Body of pancreas (tissue), 4 donors: Measurements from ENCODE around the gene HS3ST4. TPM values are rescaled to one million over a fixed set of nuclear protein-coding genes. Genes with fewer than 3 reads are reported as not detected.

Experiments used
- ATAC-seq: fragments of 150-250 bp; one replicate; pipeline ENCODE4 v1.9.1; 2016
- DNase-seq, 4 donors: peaks; one replicate each; pipeline ENCODE4 v3.0.0-alpha.2; 2019
- H3K27ac ChIP-seq, 4 donors: fragments of 200-600 bp; sonication (generic); 1 replicate in 3 of 4; 2 replicates in 1 of 4; pipeline versions ENCODE4 v1.5.1 to v1.6.1; 2016 to 2019; ENCODE audit warnings: mild to moderate bottlenecking in 1 of 4, mixed read lengths in 1 of 4, moderate library complexity in 1 of 4
- H3K27me3 ChIP-seq, 2 donors: fragments of 200-600 bp; sonication (generic); one replicate each; pipeline ENCODE4 v1.6.0; 2016; ENCODE audit warnings: mild to moderate bottlenecking in 1 of 2
- H3K36me3 ChIP-seq, 2 donors: fragments of 200-600 bp; sonication (generic); replicated peaks in 1 of 2; 2 replicates each; pipeline ENCODE4 v1.5.1; 2016; ENCODE audit warnings: low read depth in 2 of 2; ENCODE audit not compliant: insufficient read depth in 1 of 2
- H3K4me1 ChIP-seq: fragments of 200-600 bp; sonication (generic); one replicate; pipeline ENCODE4 v1.6.0; 2016
- H3K4me3 ChIP-seq, 2 donors: fragments of 200-600 bp; sonication (generic); 1 replicate in 1 of 2; 2 replicates in 1 of 2; pipeline ENCODE4 v1.5.1; 2016 to 2019
- H3K9me3 ChIP-seq, 3 donors: fragments of 200-600 bp; sonication (generic); 1 replicate in 2 of 3; 2 replicates in 1 of 3; pipeline ENCODE4 v1.5.1; 2016
- POLR2A ChIP-seq, 3 donors: fragments of 450-650 bp; IDR thresholded peaks; one replicate each; pipeline ENCODE4 v1.6.1; 2016; ENCODE audit warnings: antibody characterized with exemption in 3 of 3, mild to moderate bottlenecking in 2 of 3
- WGBS, 2 donors: methylation state at CpG; one replicate each; pipeline ENCODE4 v1.1.5; 2017; 5-methylcytosine and 5-hydroxymethylcytosine counted together
- intact Hi-C: fragments of 100-400 bp; cut with DNase I; formaldehyde crosslinking; loops from one replicate; pipeline ENCODE4 v1.15.1; 2023
- total RNA-seq, 2 donors: library from RNA; depleted of rRNA; stranded (reverse); fragments of >200 nt; gene quantifications; one replicate each; pipeline ENCODE4 v1.1.0, GENCODE V29; 2016
- TF ChIP-seq, protein P1 (sequence below), 7 experiments: fragments of 450-650 bp in 4 of 7; fragments of 200-600 bp in 3 of 7; sonication (generic) in 3 of 7; IDR thresholded peaks; one replicate each; pipeline ENCODE4 v1.5.1; 2016 to 2019; ENCODE audit warnings: antibody characterized with exemption in 7 of 7

Gene HS3ST4
- total RNA-seq, 2 donors from 2014 or later, result not detected

GRCh38 chr16:25910971-25911370, 219.2 kb downstream of the HS3ST4 start:
- Histone ChIP-seq H3K4me1 (no peaks in the 10 kb centered on the region), H3K27me3 (no peaks in the 10 kb centered on the region), H3K36me3 (no peaks in the 10 kb centered on the region), H3K4me3 (no peak overlapping the region), H3K9me3 (no peaks in the 10 kb centered on the region), H3K27ac (no peak overlapping the region)
- ATAC-seq (no peak), DNase-seq (no peak)
- 29 to 30% methylated on average over 2 of the region's 2 CpGs for WGBS, 2 donors
- intact Hi-C loops, result no loop called here
- TF ChIP-seq, protein P1, sequence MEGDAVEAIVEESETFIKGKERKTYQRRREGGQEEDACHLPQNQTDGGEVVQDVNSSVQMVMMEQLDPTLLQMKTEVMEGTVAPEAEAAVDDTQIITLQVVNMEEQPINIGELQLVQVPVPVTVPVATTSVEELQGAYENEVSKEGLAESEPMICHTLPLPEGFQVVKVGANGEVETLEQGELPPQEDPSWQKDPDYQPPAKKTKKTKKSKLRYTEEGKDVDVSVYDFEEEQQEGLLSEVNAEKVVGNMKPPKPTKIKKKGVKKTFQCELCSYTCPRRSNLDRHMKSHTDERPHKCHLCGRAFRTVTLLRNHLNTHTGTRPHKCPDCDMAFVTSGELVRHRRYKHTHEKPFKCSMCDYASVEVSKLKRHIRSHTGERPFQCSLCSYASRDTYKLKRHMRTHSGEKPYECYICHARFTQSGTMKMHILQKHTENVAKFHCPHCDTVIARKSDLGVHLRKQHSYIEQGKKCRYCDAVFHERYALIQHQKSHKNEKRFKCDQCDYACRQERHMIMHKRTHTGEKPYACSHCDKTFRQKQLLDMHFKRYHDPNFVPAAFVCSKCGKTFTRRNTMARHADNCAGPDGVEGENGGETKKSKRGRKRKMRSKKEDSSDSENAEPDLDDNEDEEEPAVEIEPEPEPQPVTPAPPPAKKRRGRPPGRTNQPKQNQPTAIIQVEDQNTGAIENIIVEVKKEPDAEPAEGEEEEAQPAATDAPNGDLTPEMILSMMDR (IDR thresholded peaks at IDR 0.05), result no peak
- no peak for TF ChIP-seq POLR2A (IDR thresholded peaks at IDR 0.05)

GRCh38 chr16:25912321-25912720, 220.6 kb downstream of the HS3ST4 start:
- ATAC-seq, result no peak
- Histone ChIP-seq H3K9me3 (no peaks in the 10 kb centered on the region), H3K4me3 (no peak overlapping the region), H3K27ac (no peak overlapping the region), H3K4me1 (no peaks in the 10 kb centered on the region), H3K36me3 (no peaks in the 10 kb centered on the region), H3K27me3 (no peaks in the 10 kb centered on the region)
- DNase-seq, result no peak
- no peak for TF ChIP-seq POLR2A (IDR thresholded peaks at IDR 0.05)
- TF ChIP-seq, protein P1 (IDR thresholded peaks at IDR 0.05), result no peak
- intact Hi-C loops, result no loop called here
- 63 to 71% methylated on average over 5 of the region's 5 CpGs for WGBS, 2 donors

DNA sequence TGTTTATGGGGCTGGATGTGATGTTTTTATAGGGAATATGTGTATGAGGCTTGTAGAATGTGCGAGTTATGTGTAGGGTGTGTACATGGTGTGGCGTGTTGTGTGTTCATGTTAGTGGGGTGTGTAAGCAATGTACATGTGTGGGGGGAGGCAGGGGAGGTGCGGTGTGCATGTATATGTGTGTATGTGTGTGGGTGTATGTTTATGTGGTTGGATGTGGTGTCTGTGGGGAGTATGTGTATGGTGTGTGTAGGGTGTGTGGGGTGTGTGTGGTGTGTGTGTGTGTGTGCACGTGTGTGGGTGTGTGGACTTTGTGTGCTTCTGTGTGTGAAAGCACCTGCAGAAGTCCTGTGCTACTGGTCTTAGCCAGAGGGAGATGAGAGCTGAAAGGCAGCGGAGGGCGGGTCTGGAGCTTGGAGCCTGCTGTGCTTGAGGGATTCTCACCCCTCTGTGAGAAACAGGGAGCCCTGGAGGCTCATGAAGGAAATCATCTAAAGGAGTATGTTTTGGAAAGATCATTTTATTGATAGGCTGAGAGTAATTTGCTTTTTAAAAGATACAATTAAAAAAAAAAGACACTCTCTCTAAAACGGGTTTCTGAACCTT, 222.7 kb downstream of the HS3ST4 start:
- Histone ChIP-seq H3K4me1 (no peaks in the 10 kb centered on the region), H3K36me3 (no peaks in the 10 kb centered on the region), H3K9me3 (no peaks in the 10 kb centered on the region), H3K27me3 (no peaks in the 10 kb centered on the region), H3K27ac (no peak overlapping the region), H3K4me3 (no peak overlapping the region)
- ATAC-seq (no peak), DNase-seq (no peak)
- TF ChIP-seq POLR2A (IDR thresholded peaks at IDR 0.05), result no peak
- TF ChIP-seq, protein P1 (IDR thresholded peaks at IDR 0.05), result no peak
- intact Hi-C loops, result no loop called here
- WGBS, 2 donors, result 63 to 76% methylated on average over 7 of the region's 7 CpGs

GRCh38 chr16:25916037-25916436, 224.3 kb downstream of the HS3ST4 start:
- no peak for ATAC-seq
- Histone ChIP-seq H3K4me3 (no peak overlapping the region), H3K36me3 (no peaks in the 10 kb centered on the region), H3K9me3 (no peaks in the 10 kb centered on the region), H3K4me1 (no peaks in the 10 kb centered on the region), H3K27ac (no peak overlapping the region), H3K27me3 (no peaks in the 10 kb centered on the region)
- intact Hi-C loops, result no loop called here
- TF ChIP-seq POLR2A (IDR thresholded peaks at IDR 0.05), result no peak
- TF ChIP-seq, protein P1 (IDR thresholded peaks at IDR 0.05), result no peak
- WGBS, 2 donors, result 39 to 52% methylated on average over 4 of the region's 4 CpGs
- no peak for DNase-seq

- H3K4me3 ChIP-seq, result no peak overlapping the region
- no peaks in the 10 kb centered on the region for H3K36me3 ChIP-seq
- TF ChIP-seq, protein P1 (IDR thresholded peaks at IDR 0.05), result no peak
- no peak for TF ChIP-seq POLR2A (IDR thresholded peaks at IDR 0.05)
- no peaks in the 10 kb centered on the region for H3K4me1 ChIP-seq
- H3K27me3 ChIP-seq, result no peaks in the 10 kb centered on the region
- ATAC-seq (no peak), DNase-seq (no peak)
- no peak overlapping the region for H3K27ac ChIP-seq
- 18 to 19% methylated on average over 2 of the region's 2 CpGs for WGBS, 2 donors
- intact Hi-C loops, result no loop called here
- no peaks in the 10 kb centered on the region for H3K9me3 ChIP-seq
Observed at GRCh38 chr16:25922438-25922837, 230.7 kb downstream of the HS3ST4 start.
